Uterus (tissue), 2 donors: ENCODE measurements around the gene MID1IP1.

Experiments used
- POLR2A ChIP-seq, 2 donors: fragments of 450-650 bp; IDR thresholded peaks; one replicate each; pipeline ENCODE4 v1.6.1; 2016; ENCODE audit warnings: antibody characterized with exemption in 2 of 2, mild to moderate bottlenecking in 1 of 2, moderate library complexity in 1 of 2
- TF ChIP-seq, protein P1 (sequence below), 4 experiments: fragments of 200-600 bp in 2 of 4; fragments of 450-650 bp in 2 of 4; sonication (generic) in 2 of 4; IDR thresholded peaks; one replicate each; pipeline ENCODE4 v1.5.1; 2016 to 2019; ENCODE audit warnings: antibody characterized with exemption in 4 of 4, mild to moderate bottlenecking in 2 of 4, moderate library complexity in 1 of 4

DNA sequence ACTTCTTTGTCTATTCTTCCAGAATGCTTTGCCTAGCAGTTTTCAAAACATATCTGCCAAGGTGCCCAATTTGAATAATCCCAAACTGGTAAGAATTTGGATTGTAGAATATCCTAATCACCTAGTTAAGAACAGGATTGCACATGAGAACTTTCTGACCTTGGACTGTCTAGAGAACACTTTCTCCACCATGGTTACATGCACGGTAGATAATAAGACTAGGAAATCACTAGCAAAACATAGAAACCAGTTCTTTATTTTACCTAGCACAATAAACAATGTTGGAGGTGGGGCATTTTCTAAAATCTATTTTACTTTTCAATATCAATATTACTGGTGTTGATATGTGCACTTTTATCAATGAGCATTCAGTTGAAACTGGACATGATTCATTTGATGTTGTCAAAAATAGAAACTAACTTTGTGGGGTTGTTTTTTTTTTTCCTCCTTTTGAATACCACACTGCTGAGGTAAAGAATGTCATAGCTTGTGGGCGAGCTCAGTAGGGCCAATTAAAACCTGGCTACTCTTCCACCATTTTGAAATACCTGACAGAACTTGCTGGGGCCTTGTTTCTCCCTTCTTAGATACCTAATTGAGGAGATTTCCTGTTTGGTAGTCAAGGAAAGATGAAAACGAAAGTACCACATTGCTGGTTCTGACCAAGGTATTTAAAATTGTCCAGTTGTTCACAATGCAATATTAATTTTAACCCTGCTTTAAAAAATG lies 10.4 kb downstream of the MID1IP1 start:
- TF ChIP-seq, protein P1, sequence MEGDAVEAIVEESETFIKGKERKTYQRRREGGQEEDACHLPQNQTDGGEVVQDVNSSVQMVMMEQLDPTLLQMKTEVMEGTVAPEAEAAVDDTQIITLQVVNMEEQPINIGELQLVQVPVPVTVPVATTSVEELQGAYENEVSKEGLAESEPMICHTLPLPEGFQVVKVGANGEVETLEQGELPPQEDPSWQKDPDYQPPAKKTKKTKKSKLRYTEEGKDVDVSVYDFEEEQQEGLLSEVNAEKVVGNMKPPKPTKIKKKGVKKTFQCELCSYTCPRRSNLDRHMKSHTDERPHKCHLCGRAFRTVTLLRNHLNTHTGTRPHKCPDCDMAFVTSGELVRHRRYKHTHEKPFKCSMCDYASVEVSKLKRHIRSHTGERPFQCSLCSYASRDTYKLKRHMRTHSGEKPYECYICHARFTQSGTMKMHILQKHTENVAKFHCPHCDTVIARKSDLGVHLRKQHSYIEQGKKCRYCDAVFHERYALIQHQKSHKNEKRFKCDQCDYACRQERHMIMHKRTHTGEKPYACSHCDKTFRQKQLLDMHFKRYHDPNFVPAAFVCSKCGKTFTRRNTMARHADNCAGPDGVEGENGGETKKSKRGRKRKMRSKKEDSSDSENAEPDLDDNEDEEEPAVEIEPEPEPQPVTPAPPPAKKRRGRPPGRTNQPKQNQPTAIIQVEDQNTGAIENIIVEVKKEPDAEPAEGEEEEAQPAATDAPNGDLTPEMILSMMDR (IDR thresholded peaks at IDR 0.05), result no peak
- TF ChIP-seq POLR2A (IDR thresholded peaks at IDR 0.05), result no peak
